Pancreas (tissue), 10 donors: Measurements from ENCODE around the gene ECE2. TPM values are rescaled to one million over a fixed set of nuclear protein-coding genes. Genes with fewer than 3 reads are reported as not detected.

Experiments
- ATAC-seq, 4 donors: fragments of 200-7000 bp; cut with Tn5 transposase; one replicate each; pipeline versions ENCODE4 v1.8.0 to v1.9.1; 2020; ENCODE audit warnings: mild to moderate bottlenecking in 4 of 4, moderate library complexity in 4 of 4
- DNase-seq, 6 donors: peaks; one replicate each; pipeline ENCODE4 v3.0.0-alpha.2; 2020
- FAIRE-seq: peaks from 2 replicates; lab custom pipeline; 2012; peaks lifted over from hg19 to GRCh38; lab: Jason Lieb, UNC
- H3K27ac ChIP-seq, 4 donors: fragments of 200-600 bp; sonication (generic); 1 replicate in 3 of 4; 2 replicates in 1 of 4; pipeline versions ENCODE4 v1.5.0 to v1.8.0; 2020
- H3K27me3 ChIP-seq, 4 donors: fragments of 200-600 bp; one replicate each; pipeline ENCODE4 v1.8.0; 2021
- H3K36me3 ChIP-seq, 3 donors: fragments of 200-600 bp; sonication (generic) in 1 of 3; one replicate each; pipeline versions ENCODE4 v1.5.0 to v1.8.0; 2020 to 2021
- H3K4me1 ChIP-seq, 3 donors: fragments of 200-600 bp; one replicate each; pipeline ENCODE4 v1.8.0; 2021
- H3K4me3 ChIP-seq, 4 donors: fragments of 200-600 bp; sonication (generic) in 2 of 4; one replicate each; pipeline versions ENCODE4 v1.5.0 to v1.8.0; 2020 to 2021
- H3K9me3 ChIP-seq, 4 donors: fragments of 200-600 bp; one replicate each; pipeline ENCODE4 v1.8.0; 2021
- CTCF ChIP-seq, 4 donors: fragments of 200-600 bp; sonication (generic) in 3 of 4; IDR thresholded peaks; one replicate each; pipeline versions ENCODE4 v1.5.0 to v1.8.0; 2021; ENCODE audit warnings: antibody characterized with exemption in 4 of 4
- WGBS, 2 donors: extraction: QIAGEN DNeasy Blood & Tissue Kit; methylation state at CpG; one replicate each; pipeline ENCODE4 v1.1.7; 2013; 5-methylcytosine and 5-hydroxymethylcytosine counted together
- intact Hi-C, 3 donors: fragments of 100-400 bp; cut with DNase I; formaldehyde crosslinking; loops; one replicate each; pipeline versions ENCODE4 v1.11.1 to v1.14.2; 2022
- polyA plus RNA-seq, 2 donors: library from polyadenylated mRNA; stranded (reverse); fragments of 200-250 nt; gene quantifications; one replicate each; pipeline ENCODE4 v1.2.3, GENCODE V29; 2013
- total RNA-seq, 6 donors: library from RNA; stranded (reverse); fragmentation: NEBNext Ultra II Directional in 4 of 6; extraction: Animal tissue kit (Norgen Biotek cat#: 25700) in 4 of 6; gene quantifications; one replicate each; pipeline versions ENCODE4 v1.2.1 to v1.2.4, GENCODE V29; 2021 to 2023
- donor health status: healthy with polysubstance abuse.
- donor health status: DM: no; HTN: no; CAD: no; lungs with moderate emphysema.
- donor health status: DM: no; HTN: no; CAD: no.
- donor health status: control.
- donor health status: control.
- donor health status: Bipolar disorder and iron deficiency.
- donor health status: DM: yes; HTN: yes; CAD: no.
- donor health status: DM: no; HTN: no; CAD: no.
- donor health status: DM: no; HTN: no; CAD: no.
- donor health status: DM: yes; HTN: yes; CAD: no.

Gene ECE2
- total and polyA plus RNA-seq, 8 donors, result 6.3 to 25.4 (median 8.8) TPM

GRCh38 chr3:184282941-184283340 lies 7.1 kb downstream of the ECE2 start:
- FAIRE-seq (no peak), DNase-seq (no peak), ATAC-seq (no peak)
- no peak overlapping the region for H3K27ac ChIP-seq
- H3K27me3 ChIP-seq, result no peaks in the 10 kb centered on the region
- H3K4me1 ChIP-seq, result no peaks in the 10 kb centered on the region
- no peaks in the 10 kb centered on the region for H3K36me3 ChIP-seq
- no peak for TF ChIP-seq CTCF (IDR thresholded peaks at IDR 0.05)
- H3K9me3 ChIP-seq, result no peaks in the 10 kb centered on the region
- WGBS, 2 donors, result 83 to 86% methylated on average over 4 of the region's 4 CpGs
- no peak overlapping the region for H3K4me3 ChIP-seq
- intact Hi-C loops, result no loop called here

- no peak for TF ChIP-seq CTCF (IDR thresholded peaks at IDR 0.05)
- intact Hi-C loops, result no loop called here
- WGBS, 2 donors, result 85 to 89% methylated on average over 8 of the region's 8 CpGs
- no peak for ATAC-seq
- H3K4me1 ChIP-seq, result no peaks in the 10 kb centered on the region
- no peak overlapping the region for H3K27ac ChIP-seq
- no peak overlapping the region for H3K4me3 ChIP-seq
- FAIRE-seq, result no peak
- no peak for DNase-seq
- no peaks in the 10 kb centered on the region for H3K27me3 ChIP-seq
- H3K9me3 ChIP-seq, result no peaks in the 10 kb centered on the region
- no peaks in the 10 kb centered on the region for H3K36me3 ChIP-seq
These were observed 7.9 kb downstream of the ECE2 start for GRCh38 chr3:184283681-184284080.

DNA sequence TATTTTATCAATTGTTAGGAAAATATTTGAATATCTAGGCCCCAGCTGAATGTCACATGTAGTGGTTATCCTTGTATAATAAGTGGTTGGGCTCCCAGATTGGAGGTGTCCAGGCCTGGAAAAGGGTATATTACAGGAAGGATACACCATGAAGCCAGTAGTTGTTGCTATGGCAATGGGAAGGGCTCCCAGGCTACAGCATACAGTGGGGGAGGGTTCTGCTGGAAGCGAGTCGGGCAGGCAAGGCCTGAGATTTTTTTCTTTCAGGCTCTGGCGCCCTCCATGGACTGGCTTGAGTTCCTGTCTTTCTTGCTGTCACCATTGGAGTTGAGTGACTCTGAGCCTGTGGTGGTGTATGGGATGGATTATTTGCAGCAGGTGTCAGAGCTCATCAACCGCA lies 8.9 kb downstream of the ECE2 start:
- Histone ChIP-seq H3K9me3 (no peaks in the 10 kb centered on the region), H3K4me1 (peaks cover 0 to 2% (median 0%) of the 10 kb centered on the region in 3 donors), H3K27ac (no peak overlapping the region), H3K27me3 (no peaks in the 10 kb centered on the region), H3K36me3 (no peaks in the 10 kb centered on the region), H3K4me3 (no peak overlapping the region)
- DNase-seq (peak in 4 of 6 donors; percentile 72 to 88 (median 81)), FAIRE-seq (no peak), ATAC-seq (peak; percentile 93 to 96 (median 94))
- TF ChIP-seq CTCF (IDR thresholded peaks at IDR 0.05), result peak in 2 of 4 donors; percentile 19 to 22
- WGBS, 2 donors, result 25% methylated on average over 4 of the region's 4 CpGs
- intact Hi-C loops, result no loop called here

- Histone ChIP-seq H3K4me1 (peaks cover 0 to 4% (median 0%) of the 10 kb centered on the region in 3 donors), H3K4me3 (no peak overlapping the region), H3K36me3 (no peaks in the 10 kb centered on the region), H3K27me3 (no peaks in the 10 kb centered on the region), H3K27ac (no peak overlapping the region), H3K9me3 (no peaks in the 10 kb centered on the region)
- intact Hi-C loops, result no loop called here
- ATAC-seq (peak; percentile 32 to 85 (median 72)), FAIRE-seq (no peak), DNase-seq (peak in 4 of 6 donors; percentile 59 to 77 (median 70))
- peak; percentile 32 to 53 (median 46) for TF ChIP-seq CTCF (IDR thresholded peaks at IDR 0.05)
- WGBS, 2 donors, result 10 to 12% methylated on average over 10 of the region's 10 CpGs
These were observed 13.7 kb downstream of the ECE2 start for GRCh38 chr3:184289426-184289938.

DNA sequence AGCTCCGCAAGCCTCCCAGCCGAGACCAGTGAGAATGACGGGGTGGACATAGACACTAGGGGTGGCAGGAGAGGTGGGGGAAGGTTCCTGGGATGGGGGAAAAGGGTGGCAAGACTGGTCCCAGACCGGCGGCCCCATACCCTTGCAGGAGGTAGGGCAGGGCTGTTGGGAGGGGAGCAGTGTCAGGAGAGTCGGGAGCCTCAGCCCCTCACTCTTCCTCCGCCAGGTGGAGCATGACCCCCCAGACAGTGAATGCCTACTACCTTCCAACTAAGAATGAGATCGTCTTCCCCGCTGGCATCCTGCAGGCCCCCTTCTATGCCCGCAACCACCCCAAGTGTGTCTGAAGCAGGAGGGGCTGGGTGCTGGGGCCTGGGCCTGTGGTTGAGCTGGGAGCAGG lies 14.5 kb downstream of the ECE2 start:
- intact Hi-C loops, result no loop called here
- FAIRE-seq (no peak), DNase-seq (no peak), ATAC-seq (no peak)
- Histone ChIP-seq H3K4me1 (peaks cover 0 to 4% (median 0%) of the 10 kb centered on the region in 3 donors), H3K27me3 (no peaks in the 10 kb centered on the region), H3K27ac (no peak overlapping the region), H3K9me3 (no peaks in the 10 kb centered on the region), H3K36me3 (no peaks in the 10 kb centered on the region), H3K4me3 (no peak overlapping the region)
- no peak for TF ChIP-seq CTCF (IDR thresholded peaks at IDR 0.05)
- WGBS, 2 donors, result 77 to 85% methylated on average over 10 of the region's 10 CpGs
